Brain microvascular endothelial cell (primary cell): ENCODE results near the gene NCOR2.

Experiments
- DNase-seq: peaks from one replicate; pipeline ENCODE4 v3.0.0-alpha.2; 2020
- H3K27ac ChIP-seq: fragments of 250-450 bp; sonication (Bioruptor Pico); 2 replicates; pipeline ENCODE4 v1.5.1; 2020; ENCODE audit warnings: mild to moderate bottlenecking, moderate library complexity
- H3K27me3 ChIP-seq: fragments of 250-450 bp; sonication (Bioruptor Pico); replicated peaks from 2 replicates; pipeline ENCODE4 v1.5.1; 2020; ENCODE audit warnings: mild to moderate bottlenecking
- H3K36me3 ChIP-seq: fragments of 250-450 bp; sonication (Bioruptor Pico); replicated peaks from 2 replicates; pipeline ENCODE4 v1.5.1; 2020; ENCODE audit warnings: mild to moderate bottlenecking
- H3K4me3 ChIP-seq: 2 replicates; pipeline ENCODE4 v1.5.1; 2011; ENCODE audit warnings: low read depth, mild to moderate bottlenecking, control low read depth, low read length, moderate library complexity
- CTCF ChIP-seq: IDR thresholded peaks from 2 replicates; pipeline ENCODE4 v1.5.1; 2011; ENCODE audit warnings: low read depth, mild to moderate bottlenecking, moderate library complexity, low read length, control low read depth, inconsistent platforms; ENCODE audit errors: missing control alignments
- in situ Hi-C: cut with HindIII; loops from 2 replicates; pipeline ENCODE4 v1.10.0; 2017; ENCODE audit warnings: low sequenced_read_pairs, low pct_ligation_motif_present

Gene NCOR2

GRCh38 chr12:124536641-124537040, 30.8 kb downstream of the NCOR2 start:
- no peak for TF ChIP-seq CTCF
- H3K4me3 ChIP-seq: no peak overlapping the region
- H3K27me3 ChIP-seq: no peaks in the 10 kb centered on the region
- no peak overlapping the region for H3K27ac ChIP-seq
- no peak for DNase-seq
- no peaks in the 10 kb centered on the region for H3K36me3 ChIP-seq
- in situ Hi-C loops: no loop called here

GRCh38 chr12:124534776-124535740, 32.4 kb downstream of the NCOR2 start:
- Histone ChIP-seq H3K4me3 (no peak overlapping the region), H3K27ac (no peak overlapping the region), H3K27me3 (no peaks in the 10 kb centered on the region), H3K36me3 (no peaks in the 10 kb centered on the region)
- no peak for DNase-seq
- no peak for TF ChIP-seq CTCF
- in situ Hi-C loops: no loop called here

GRCh38 chr12:124533456-124533855, 34.0 kb downstream of the NCOR2 start:
- H3K27me3 ChIP-seq: no peaks in the 10 kb centered on the region
- in situ Hi-C loops: no loop called here
- DNase-seq: no peak
- H3K36me3 ChIP-seq: no peaks in the 10 kb centered on the region
- TF ChIP-seq CTCF: no peak
- H3K27ac ChIP-seq: no peak overlapping the region
- H3K4me3 ChIP-seq: no peak overlapping the region

GRCh38 chr12:124532967-124533366, 34.4 kb downstream of the NCOR2 start:
- H3K4me3 ChIP-seq: no peak overlapping the region
- no peaks in the 10 kb centered on the region for H3K36me3 ChIP-seq
- no peak for DNase-seq
- H3K27me3 ChIP-seq: no peaks in the 10 kb centered on the region
- TF ChIP-seq CTCF: no peak
- in situ Hi-C loops: no loop called here
- no peak overlapping the region for H3K27ac ChIP-seq

- Histone ChIP-seq H3K27me3 (no peaks in the 10 kb centered on the region), H3K27ac (no peak overlapping the region), H3K36me3 (no peaks in the 10 kb centered on the region), H3K4me3 (no peak overlapping the region)
- no peak for DNase-seq
- in situ Hi-C loops: no loop called here
- no peak for TF ChIP-seq CTCF
Measured at GRCh38 chr12:124532331-124532750, 35.1 kb downstream of the NCOR2 start.
